LNCAP (cell line): ENCODE data around the gene LATS2.

Source experiments
- TF ChIP-seq, protein P1 (sequence below): fragments of 450-650 bp; IDR thresholded peaks from 2 replicates; pipeline ENCODE4 v1.5.1; 2017; ENCODE audit warnings: mild to moderate bottlenecking

LATS2 gene

DNA sequence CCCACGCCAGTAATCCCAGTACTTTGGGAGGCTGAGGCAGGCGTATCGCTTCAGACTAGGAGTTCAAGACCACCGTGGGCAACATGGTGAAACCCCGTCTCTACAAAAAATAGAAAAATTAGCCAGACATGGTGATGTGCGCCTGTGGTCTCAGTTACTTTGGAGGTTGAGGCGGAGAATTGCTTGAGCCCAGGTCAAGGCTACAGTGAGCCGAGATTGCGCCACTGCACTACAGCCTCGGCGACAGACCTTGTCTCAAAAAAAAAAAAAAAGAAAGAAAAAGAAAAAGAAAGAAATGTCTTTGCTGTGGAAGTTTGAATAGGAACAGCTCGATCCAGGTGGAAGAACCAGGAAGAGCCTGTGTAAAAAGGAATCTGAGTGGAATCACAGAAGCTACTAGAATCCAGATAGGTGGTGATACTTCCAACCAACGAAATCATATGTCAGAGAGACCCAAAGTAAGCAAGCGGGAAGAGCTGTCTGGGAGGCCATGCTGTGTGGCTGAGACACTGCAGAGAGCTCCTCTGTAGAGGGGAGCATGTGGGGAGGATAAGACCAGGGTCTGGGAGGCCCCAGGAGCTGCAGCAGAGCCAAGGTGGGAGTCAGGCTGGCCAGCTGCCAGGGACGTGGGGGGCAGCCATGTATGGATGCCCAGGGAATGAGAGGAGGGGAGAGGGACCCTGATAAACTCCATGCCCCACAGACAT is 21.1 kb downstream of the LATS2 start:
- TF ChIP-seq, protein P1, sequence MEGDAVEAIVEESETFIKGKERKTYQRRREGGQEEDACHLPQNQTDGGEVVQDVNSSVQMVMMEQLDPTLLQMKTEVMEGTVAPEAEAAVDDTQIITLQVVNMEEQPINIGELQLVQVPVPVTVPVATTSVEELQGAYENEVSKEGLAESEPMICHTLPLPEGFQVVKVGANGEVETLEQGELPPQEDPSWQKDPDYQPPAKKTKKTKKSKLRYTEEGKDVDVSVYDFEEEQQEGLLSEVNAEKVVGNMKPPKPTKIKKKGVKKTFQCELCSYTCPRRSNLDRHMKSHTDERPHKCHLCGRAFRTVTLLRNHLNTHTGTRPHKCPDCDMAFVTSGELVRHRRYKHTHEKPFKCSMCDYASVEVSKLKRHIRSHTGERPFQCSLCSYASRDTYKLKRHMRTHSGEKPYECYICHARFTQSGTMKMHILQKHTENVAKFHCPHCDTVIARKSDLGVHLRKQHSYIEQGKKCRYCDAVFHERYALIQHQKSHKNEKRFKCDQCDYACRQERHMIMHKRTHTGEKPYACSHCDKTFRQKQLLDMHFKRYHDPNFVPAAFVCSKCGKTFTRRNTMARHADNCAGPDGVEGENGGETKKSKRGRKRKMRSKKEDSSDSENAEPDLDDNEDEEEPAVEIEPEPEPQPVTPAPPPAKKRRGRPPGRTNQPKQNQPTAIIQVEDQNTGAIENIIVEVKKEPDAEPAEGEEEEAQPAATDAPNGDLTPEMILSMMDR: no peak

DNA sequence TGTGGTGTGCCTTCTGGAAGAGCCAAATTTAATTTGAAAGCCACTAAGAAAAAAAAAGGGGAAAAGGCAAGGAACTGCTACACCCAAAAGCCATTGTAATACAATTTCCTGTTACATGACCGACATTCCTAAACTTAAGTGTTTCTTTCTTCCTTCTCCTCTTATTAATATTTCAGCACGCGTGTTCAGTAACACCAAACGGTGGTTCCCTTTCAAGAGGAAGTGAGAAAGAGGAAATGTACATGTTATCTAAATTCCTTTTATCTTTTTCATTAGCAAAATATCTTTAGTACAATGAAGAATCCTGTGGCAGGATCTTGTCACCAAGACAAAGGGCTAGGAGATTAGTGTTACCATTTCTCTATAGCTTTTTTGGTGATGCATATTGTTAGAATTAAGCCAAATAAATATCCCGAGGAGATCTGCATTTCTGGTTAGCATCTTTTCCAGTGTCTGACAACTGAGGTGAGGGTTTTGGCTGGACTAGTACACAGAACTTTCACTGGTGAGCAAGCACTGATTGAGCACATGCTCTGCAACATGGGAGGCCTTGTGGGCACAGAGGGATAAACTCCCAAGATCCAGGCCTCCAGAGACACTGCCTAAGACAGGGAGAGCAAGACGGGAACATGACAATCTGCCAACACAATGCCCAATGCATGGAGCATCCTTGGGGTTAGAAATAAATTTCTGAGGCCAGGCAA is 22.1 kb downstream of the LATS2 start:
- TF ChIP-seq, protein P1: no peak

DNA sequence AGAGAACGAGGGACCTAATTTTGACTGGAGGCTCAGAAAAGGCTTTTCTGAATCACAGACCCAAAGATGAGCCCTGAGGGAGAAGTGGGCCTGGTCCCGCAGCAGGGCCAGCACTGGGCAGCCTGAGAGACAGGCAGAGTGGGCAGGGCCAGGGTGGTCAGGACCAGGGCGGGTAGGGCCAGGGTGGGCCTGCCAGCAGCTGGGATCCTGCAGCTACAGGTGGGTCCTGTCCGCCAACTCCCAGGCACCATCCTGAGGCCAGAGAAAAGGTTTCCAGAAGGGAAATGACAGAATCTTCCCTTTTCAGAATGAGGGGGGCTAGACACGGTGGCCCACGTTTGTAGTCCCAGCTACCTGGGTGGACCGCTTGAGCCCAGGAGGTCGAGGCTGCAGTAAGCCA is 23.7 kb downstream of the LATS2 start:
- TF ChIP-seq, protein P1: no peak

DNA sequence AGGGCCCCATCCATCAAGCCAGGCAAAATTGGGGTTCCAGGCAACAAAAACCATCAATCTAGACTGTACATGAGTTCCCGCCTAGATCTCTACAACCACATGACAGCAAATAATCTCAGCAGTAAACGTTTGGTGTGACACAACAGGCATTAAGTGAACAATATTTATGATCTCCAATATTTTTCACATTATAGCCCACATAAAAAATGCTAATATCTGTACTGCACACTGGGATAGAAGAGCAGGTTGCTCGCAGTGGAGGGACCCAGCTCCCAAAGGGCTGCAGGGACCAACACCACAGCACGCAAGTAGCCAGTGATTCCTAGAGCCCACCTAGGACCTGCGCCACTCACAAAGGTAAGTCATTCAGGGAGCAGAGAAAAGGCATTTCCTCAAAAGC is 25.9 kb downstream of the LATS2 start:
- TF ChIP-seq, protein P1: no peak

DNA sequence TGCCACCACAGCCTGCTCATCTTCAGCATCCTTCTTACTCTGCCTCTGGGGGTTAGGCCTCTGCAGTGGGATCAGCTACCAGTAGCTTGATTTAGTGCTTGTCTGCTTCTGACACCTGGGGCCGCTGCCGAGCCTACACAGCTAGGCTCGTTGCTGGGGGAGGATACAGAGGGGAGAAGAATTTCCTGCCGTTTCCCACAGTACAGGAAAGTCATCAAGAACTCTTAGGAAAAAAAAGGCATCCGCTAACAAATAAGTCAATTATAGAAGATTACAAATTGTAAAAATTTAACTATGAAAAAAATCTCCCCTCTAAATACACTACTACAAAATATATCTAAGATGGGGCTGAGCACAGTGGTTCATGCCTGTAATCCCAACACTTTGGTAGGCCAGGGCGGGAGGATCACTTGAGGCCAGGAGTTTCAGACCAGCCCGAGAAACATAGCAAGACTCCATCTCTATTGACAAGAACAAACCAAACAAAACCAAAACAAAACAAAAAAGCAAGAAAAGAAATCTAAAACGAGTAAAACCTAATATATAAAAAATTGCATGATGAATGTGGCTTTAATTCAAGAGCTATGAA is 26.7 kb downstream of the LATS2 start:
- TF ChIP-seq, protein P1: no peak

DNA sequence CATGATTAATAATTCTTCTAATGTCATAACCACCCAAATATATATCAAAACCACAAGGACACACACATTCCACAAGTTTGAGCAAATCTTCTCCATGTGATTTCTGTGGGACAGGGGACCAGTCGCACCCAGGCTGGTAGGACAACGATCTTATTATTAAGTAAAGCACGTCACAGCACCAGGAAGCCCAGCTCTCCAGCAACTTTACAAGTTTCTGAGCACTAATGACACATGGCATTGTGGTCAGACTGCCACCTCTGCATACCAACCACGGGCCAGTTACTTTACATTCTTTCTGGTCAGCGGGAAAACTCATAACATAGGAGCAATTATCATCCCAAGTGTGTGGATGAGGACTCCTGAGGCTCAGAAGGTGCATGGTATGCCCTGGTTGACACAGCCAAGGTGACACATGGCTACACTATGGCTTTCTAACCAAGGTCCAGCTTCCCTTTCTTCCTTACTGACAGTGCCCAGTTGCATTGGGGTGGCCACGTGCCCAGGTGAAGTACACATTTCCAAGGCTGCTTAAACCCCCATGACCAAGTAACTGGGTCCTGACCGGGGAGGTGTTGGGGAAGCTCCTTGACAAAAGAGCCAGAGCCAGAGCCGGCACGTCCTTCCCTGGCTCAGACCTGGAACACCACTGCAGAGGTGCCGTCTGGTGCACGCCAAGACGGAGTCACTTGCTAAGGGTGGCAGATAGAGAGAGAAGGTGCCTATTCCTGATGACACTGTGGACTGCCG is 27.4 kb downstream of the LATS2 start:
- TF ChIP-seq, protein P1: no peak

DNA sequence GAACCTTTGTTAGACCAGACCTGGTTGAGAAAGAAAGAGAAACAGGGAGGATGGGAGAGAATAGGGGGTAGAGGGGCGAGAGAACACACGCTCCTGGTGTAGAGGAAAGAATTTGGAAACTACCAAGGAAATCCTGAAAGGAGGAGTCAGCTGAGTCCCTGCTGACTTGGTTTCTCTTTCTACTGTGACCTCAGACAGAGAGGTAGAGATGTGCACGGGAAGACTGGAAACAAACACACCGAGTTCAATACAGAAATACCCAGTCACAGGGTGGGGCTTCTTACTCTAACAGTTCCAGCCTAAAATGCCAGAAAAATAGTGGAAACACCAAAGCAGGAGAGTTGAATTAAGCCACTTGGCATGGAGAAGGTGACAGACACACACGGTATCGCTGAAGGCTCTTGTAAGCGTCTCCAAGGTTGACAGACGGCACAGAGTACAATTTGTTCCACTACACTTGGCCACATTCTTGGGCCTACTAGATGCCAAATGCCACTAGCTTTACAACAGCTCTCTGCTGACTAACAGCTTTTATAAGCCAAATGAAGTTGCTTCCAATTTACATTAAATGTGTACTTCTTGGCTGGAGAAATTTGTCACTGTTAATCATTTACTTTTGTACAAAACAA is 28.1 kb downstream of the LATS2 start:
- TF ChIP-seq, protein P1: no peak
